Fibroblast of lung (primary cell): ENCODE measurements around the gene SLC2A5. TPM values are rescaled to one million over a fixed set of nuclear protein-coding genes. Genes with fewer than 3 reads are reported as not detected.
"Not testable (repeated sequence)": the region's sequence is repeated elsewhere in the genome, so short reads cannot be mapped to it uniquely, and the experiment has no call there.

ENCODE experiments used
- DNase-seq, 2 donors: peaks; one replicate each; pipeline versions ENCODE4 v3.0.0 to v3.0.0-alpha.2; 2010; ENCODE audit warnings: low read depth in 2 of 2
- H2AFZ ChIP-seq: 2 replicates; pipeline ENCODE4 v1.5.1; 2012; ENCODE audit warnings: low read length, control low read depth, inconsistent platforms
- H3K27ac ChIP-seq: 2 replicates; pipeline ENCODE4 v1.5.1; 2011; ENCODE audit warnings: low read length, control low read depth; ENCODE audit not compliant: insufficient read depth
- H3K27me3 ChIP-seq: 2 replicates; pipeline ENCODE4 v1.5.1; 2011; ENCODE audit warnings: mild to moderate bottlenecking, low read length; ENCODE audit not compliant: control insufficient read depth, insufficient read depth
- H3K36me3 ChIP-seq: 2 replicates; pipeline ENCODE4 v1.5.1; 2011; ENCODE audit warnings: low read length; ENCODE audit not compliant: control insufficient read depth, insufficient read depth
- H3K4me1 ChIP-seq: 2 replicates; pipeline ENCODE4 v1.5.1; 2011; ENCODE audit warnings: low read length; ENCODE audit not compliant: control insufficient read depth, insufficient read depth; ENCODE audit errors: extremely low read depth
- H3K4me2 ChIP-seq: 2 replicates; pipeline ENCODE4 v1.5.1; 2011; ENCODE audit warnings: low read length, control low read depth; ENCODE audit not compliant: insufficient read depth; ENCODE audit errors: extremely low read depth
- H3K4me3 ChIP-seq, 4 experiments: fragments of 200-600 bp in 1 of 4; sonication (generic) in 1 of 4; replicated peaks in 1 of 4; 2 replicates each; pipeline ENCODE4 v1.5.1; 2011 to 2016; ENCODE audit warnings: low read length in 4 of 4, low read depth in 3 of 4, mild to moderate bottlenecking in 3 of 4, control low read depth in 2 of 4, inconsistent platforms in 1 of 4, mixed read lengths in 1 of 4; ENCODE audit not compliant: insufficient read depth in 1 of 4; ENCODE audit errors: control extremely low read depth in 1 of 4
- H3K79me2 ChIP-seq: 2 replicates; pipeline ENCODE4 v1.5.1; 2012; ENCODE audit warnings: mild to moderate bottlenecking, low read length, inconsistent platforms; ENCODE audit not compliant: control insufficient read depth, insufficient read depth
- H3K9ac ChIP-seq: 2 replicates; pipeline ENCODE4 v1.5.1; 2011; ENCODE audit warnings: mild to moderate bottlenecking, low read length, control low read depth; ENCODE audit not compliant: insufficient read depth
- H3K9me3 ChIP-seq: 2 replicates; pipeline ENCODE4 v1.5.1; 2012; ENCODE audit warnings: low read depth, low read length; ENCODE audit not compliant: control insufficient read depth, insufficient read depth
- H4K20me1 ChIP-seq: 2 replicates; pipeline ENCODE4 v1.5.1; 2011; ENCODE audit warnings: low read length; ENCODE audit not compliant: control insufficient read depth, insufficient read depth; ENCODE audit errors: extremely low read depth
- EZH2 ChIP-seq: IDR thresholded peaks from 2 replicates; pipeline ENCODE4 v1.5.1; 2012; ENCODE audit warnings: low read length, control low read depth, mild to moderate bottlenecking; ENCODE audit errors: missing control alignments
- polyA plus RNA-seq, 2 donors: library from polyadenylated mRNA; depleted of rRNA in 1 of 2; stranded (reverse) in 1 of 2; unstranded in 1 of 2; fragments of >200 nt; gene quantifications; 2 replicates each; pipeline ENCODE4 v1.2.1, GENCODE V29; 2011 to 2012; ENCODE audit warnings: missing spikeins in 1 of 2
- total RNA-seq: library from RNA; depleted of rRNA; stranded (reverse); fragments of >200 nt; gene quantifications from 2 replicates; pipeline ENCODE4 v1.2.1, GENCODE V29; 2014
- TF ChIP-seq, protein P1 (sequence below), 2 donors: IDR thresholded peaks in 1 of 2; conservative IDR thresholded peaks in 1 of 2; 1 replicate in 1 of 2; 2 replicates in 1 of 2; pipeline ENCODE4 v1.5.1; 2011 to 2012; ENCODE audit warnings: low read length in 2 of 2, control low read depth in 1 of 2, inconsistent platforms in 1 of 2, low read depth in 1 of 2, mild to moderate bottlenecking in 1 of 2

The SLC2A5 gene
- total and polyA plus RNA-seq, 2 donors (not counting 1 experiment from before 2014, with no cell fraction given): 0.83 to 5.8 TPM

DNA sequence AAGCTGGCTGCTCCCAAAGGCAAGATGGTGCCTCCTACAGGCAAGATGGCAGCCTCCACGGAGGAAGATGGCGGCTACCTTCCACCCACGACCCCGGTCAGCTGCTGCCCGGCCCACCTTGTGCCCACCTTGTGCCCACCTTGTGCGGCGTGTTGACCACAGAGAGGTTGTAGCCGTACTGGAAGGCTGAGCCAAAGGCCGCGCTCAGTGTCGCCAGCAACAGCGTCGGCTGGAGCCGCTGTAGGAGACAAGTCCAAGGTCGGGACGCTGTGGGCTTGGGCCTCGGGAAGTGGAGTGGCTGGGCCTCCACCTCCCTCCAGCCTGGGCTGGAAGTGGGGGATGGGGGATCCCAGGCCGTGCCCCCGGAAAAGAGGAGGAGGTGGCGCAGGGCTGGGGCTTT, 44.6 kb downstream of the SLC2A5 start:
- Histone ChIP-seq H3K79me2 (no peaks in the 10 kb centered on the region), H3K4me2 (no peak overlapping the region), H3K9me3 (no peaks in the 10 kb centered on the region), H4K20me1 (no peaks in the 10 kb centered on the region), H2AFZ (no peak overlapping the region), H3K4me1 (peaks cover 2% of the 10 kb centered on the region), H3K27me3 (peaks cover 2% of the 10 kb centered on the region), H3K27ac (no peak overlapping the region), H3K36me3 (no peaks in the 10 kb centered on the region), H3K9ac (no peak overlapping the region), H3K4me3 (no peak overlapping the region)
- TF ChIP-seq, protein P1, sequence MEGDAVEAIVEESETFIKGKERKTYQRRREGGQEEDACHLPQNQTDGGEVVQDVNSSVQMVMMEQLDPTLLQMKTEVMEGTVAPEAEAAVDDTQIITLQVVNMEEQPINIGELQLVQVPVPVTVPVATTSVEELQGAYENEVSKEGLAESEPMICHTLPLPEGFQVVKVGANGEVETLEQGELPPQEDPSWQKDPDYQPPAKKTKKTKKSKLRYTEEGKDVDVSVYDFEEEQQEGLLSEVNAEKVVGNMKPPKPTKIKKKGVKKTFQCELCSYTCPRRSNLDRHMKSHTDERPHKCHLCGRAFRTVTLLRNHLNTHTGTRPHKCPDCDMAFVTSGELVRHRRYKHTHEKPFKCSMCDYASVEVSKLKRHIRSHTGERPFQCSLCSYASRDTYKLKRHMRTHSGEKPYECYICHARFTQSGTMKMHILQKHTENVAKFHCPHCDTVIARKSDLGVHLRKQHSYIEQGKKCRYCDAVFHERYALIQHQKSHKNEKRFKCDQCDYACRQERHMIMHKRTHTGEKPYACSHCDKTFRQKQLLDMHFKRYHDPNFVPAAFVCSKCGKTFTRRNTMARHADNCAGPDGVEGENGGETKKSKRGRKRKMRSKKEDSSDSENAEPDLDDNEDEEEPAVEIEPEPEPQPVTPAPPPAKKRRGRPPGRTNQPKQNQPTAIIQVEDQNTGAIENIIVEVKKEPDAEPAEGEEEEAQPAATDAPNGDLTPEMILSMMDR (conservative IDR thresholded peaks at IDR 0.05 in 1 of 2, IDR thresholded peaks at IDR 0.05 in 1 of 2; ENCODE audit: low read depth in 1 of 2, low read length in 2 of 2): no peak
- TF ChIP-seq EZH2: no peak
- no peak for DNase-seq

DNA sequence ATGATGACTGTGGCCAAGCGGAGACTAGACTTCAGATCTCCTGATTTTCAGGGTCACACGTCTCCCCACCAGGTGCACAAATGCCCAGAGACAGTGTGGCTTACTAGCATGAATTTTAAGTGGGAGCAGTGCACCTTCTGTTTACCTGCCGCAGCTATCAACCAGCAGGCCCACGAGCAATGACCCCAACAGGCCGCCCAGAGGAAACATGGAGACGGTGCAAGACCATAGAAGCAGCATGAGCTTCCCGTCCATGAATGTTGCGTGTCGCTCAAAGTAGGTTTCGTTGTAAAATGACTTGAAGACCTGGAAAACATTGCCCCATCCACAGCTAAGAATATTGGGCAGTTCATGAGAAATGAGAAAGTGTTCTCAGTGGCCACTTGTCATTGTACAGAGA, 46.7 kb downstream of the SLC2A5 start:
- H3K9me3 ChIP-seq: no peaks in the 10 kb centered on the region
- H3K9ac ChIP-seq: no peak overlapping the region
- no peak overlapping the region for H3K27ac ChIP-seq
- H4K20me1 ChIP-seq: no peaks in the 10 kb centered on the region
- H3K27me3 ChIP-seq: peaks cover 2% of the 10 kb centered on the region
- H3K36me3 ChIP-seq: no peaks in the 10 kb centered on the region
- TF ChIP-seq, protein P1 (conservative IDR thresholded peaks at IDR 0.05 in 1 of 2, IDR thresholded peaks at IDR 0.05 in 1 of 2; ENCODE audit: low read depth in 1 of 2, low read length in 2 of 2): no peak
- TF ChIP-seq EZH2: no peak
- H3K4me3 ChIP-seq: no peak overlapping the region
- H3K4me1 ChIP-seq: no peaks in the 10 kb centered on the region
- no peaks in the 10 kb centered on the region for H3K79me2 ChIP-seq
- no peak for DNase-seq
- no peak overlapping the region for H3K4me2 ChIP-seq
- no peak overlapping the region for H2AFZ ChIP-seq

DNA sequence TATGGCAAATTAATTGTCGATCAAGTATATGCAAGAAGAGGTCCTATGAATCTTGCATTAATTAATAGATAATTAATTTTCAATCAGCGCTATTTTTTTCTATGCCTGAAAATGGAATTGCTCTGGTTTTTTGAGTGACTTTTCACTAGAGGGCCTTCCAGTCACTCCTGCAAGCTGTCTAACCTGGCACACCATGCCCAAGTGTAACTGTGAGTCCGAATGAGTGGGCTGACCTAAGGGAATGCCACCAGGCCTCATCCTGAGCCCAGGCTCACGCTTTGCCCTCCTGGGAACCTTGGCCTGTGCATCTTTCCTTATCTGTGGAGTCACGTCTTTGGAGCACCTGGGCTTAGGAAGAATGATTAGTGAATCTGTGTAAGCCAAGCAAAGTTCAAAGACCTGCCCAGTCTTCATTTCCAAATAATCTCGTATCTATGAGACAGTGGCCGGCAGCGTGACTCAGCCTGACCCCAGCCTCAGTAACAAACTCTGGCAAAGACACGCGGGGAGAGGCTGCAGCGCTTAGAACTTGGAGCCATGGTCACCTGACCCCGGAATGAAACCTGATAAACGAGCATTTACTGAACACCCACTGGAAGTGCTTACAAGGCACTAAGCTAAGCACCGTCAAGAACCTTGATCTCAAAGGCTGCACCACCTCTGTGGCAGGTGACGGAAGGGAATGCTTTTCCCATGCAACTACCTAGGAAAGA, 47.3 kb downstream of the SLC2A5 start:
- H3K4me2 ChIP-seq, H3K9ac ChIP-seq, H2AFZ ChIP-seq, H3K27ac ChIP-seq, H3K27me3 ChIP-seq, H3K9me3 ChIP-seq, H3K4me3 ChIP-seq, H4K20me1 ChIP-seq, H3K36me3 ChIP-seq, H3K79me2 ChIP-seq, DNase-seq, H3K4me1 ChIP-seq: not testable (repeated sequence)
